Measurements from ENCODE around the gene ACVR1C.

GRCh38 chr2:157480182-157480961 lies 148.3 kb downstream of the ACVR1C start:
- TF ChIP-seq POLR2A (IDR thresholded peaks at IDR 0.05; ENCODE audit: low read depth, low read length) = no peak
- no peak for TF ChIP-seq POLR2AphosphoS5 (IDR thresholded peaks at IDR 0.05; ENCODE audit: low read depth, low read length)
